Fibroblast of villous mesenchyme (primary cell): ENCODE data around the gene LTF. TPM values are rescaled to one million over a fixed set of nuclear protein-coding genes. Genes with fewer than 3 reads are reported as not detected.
A peak's percentile ranks its signal among the peaks of the same experiment; 100 is the strongest.
"Not testable (repeated sequence)": the region's sequence is repeated elsewhere in the genome, so short reads cannot be mapped to it uniquely, and the experiment has no call there.

Experiments used
- DNase-seq: peaks from one replicate; pipeline ENCODE4 v3.0.0-alpha.2; 2010; ENCODE audit warnings: low read depth
- H3K4me3 ChIP-seq: 2 replicates; pipeline ENCODE4 v1.5.1; 2011; ENCODE audit warnings: low read depth, mild to moderate bottlenecking, low read length
- CTCF ChIP-seq: IDR thresholded peaks from 2 replicates; pipeline ENCODE4 v1.5.1; 2012; ENCODE audit warnings: low read depth, mild to moderate bottlenecking, low read length; ENCODE audit not compliant: insufficient read depth
- total RNA-seq: library from RNA; depleted of rRNA; stranded (reverse); fragments of >200 nt; gene quantifications from 2 replicates; pipeline ENCODE4 v1.2.3, GENCODE V29; 2012

Gene LTF
- total RNA-seq, 1 donor = under 0.01 TPM

- DNase-seq = no peak
Observed at GRCh38 chr3:46442576-46443530, 21.9 kb downstream of the LTF start.

GRCh38 chr3:46440531-46441294 lies 24.0 kb downstream of the LTF start:
- H3K4me3 ChIP-seq = no peak overlapping the region
- no peak for DNase-seq
- TF ChIP-seq CTCF = no peak

More at GRCh38 chr3:46442576-46443530, 21.9 kb downstream of the LTF start:
- no peak overlapping the region for H3K4me3 ChIP-seq
- TF ChIP-seq CTCF = no peak

- TF ChIP-seq CTCF = no peak
- no peak for DNase-seq
- H3K4me3 ChIP-seq = no peak overlapping the region
Observed at GRCh38 chr3:46438831-46439230, 25.9 kb downstream of the LTF start.

- no peak overlapping the region for H3K4me3 ChIP-seq
- no peak for TF ChIP-seq CTCF
- DNase-seq = no peak
Observed at GRCh38 chr3:46435081-46435726, 29.5 kb downstream of the LTF start.

GRCh38 chr3:46433841-46434240 lies 30.9 kb downstream of the LTF start:
- H3K4me3 ChIP-seq = no peak overlapping the region
- TF ChIP-seq CTCF = no peak
- DNase-seq = no peak

- H3K4me3 ChIP-seq = not testable (repeated sequence)
Observed at GRCh38 chr3:46433118-46433517, 31.6 kb downstream of the LTF start.

GRCh38 chr3:46431905-46432304 lies 32.8 kb downstream of the LTF start:
- DNase-seq, H3K4me3 ChIP-seq: not testable (repeated sequence)

More at GRCh38 chr3:46433118-46433517, 31.6 kb downstream of the LTF start:
- peak; percentile 20 for DNase-seq

- H3K4me3 ChIP-seq, DNase-seq: not testable (repeated sequence)
Observed at GRCh38 chr3:46430879-46431278, 33.8 kb downstream of the LTF start.
